ENCODE measurements around the gene A2M.

- TF ChIP-seq POLR2A (IDR thresholded peaks at IDR 0.05) (no peak), CTCF (IDR thresholded peaks at IDR 0.05) (no peak), POLR2AphosphoS5 (IDR thresholded peaks at IDR 0.05) (no peak)
Measured at GRCh38 chr12:9163392-9163791, 47.7 kb upstream of the A2M start.
